Measurements from ENCODE around the gene PRM2.

The PRM2 gene

GRCh38 chr16:11256661-11257130 lies 19.6 kb downstream of the PRM2 start (continued):
- TF ChIP-seq ZFP41 (tag by site-specific recombination; IDR thresholded peaks at IDR 0.05; ENCODE audit: borderline replicate concordance) (no peak), ZBTB20 (tag by site-specific recombination; IDR thresholded peaks at IDR 0.05) (peak; percentile 22; the same call in 1 of the 2 replicates), ZNF394 (tag by site-specific recombination; IDR thresholded peaks at IDR 0.05; ENCODE audit: borderline replicate concordance) (no peak; the same call in 1 of the 2 replicates), ZNF555 (tag by site-specific recombination; conservative IDR thresholded peaks at IDR 0.05) (no peak), ZNF248 (tag by site-specific recombination; IDR thresholded peaks at IDR 0.05) (no peak), SP7 (tag by site-specific recombination; IDR thresholded peaks at IDR 0.05) (no peak), ZNF335 (tag by site-specific recombination; conservative IDR thresholded peaks at IDR 0.05) (peak; percentile 95), EGR2 (tag by site-specific recombination; IDR thresholded peaks at IDR 0.05; ENCODE audit: low read depth) (no peak), ZFHX2 (tag by site-specific recombination; conservative IDR thresholded peaks at IDR 0.05) (no peak), ZBTB7A (tag by site-specific recombination; IDR thresholded peaks at IDR 0.05; ENCODE audit: low read depth) (no peak), ZFP37 (tag by site-specific recombination; IDR thresholded peaks at IDR 0.05) (no peak), ZNF768 (tag by site-specific recombination; IDR thresholded peaks at IDR 0.05) (no peak), ZNF623 (tag by site-specific recombination; IDR thresholded peaks at IDR 0.05) (no peak), PRDM10 (tag by site-specific recombination; IDR thresholded peaks at IDR 0.05) (0 out of 2 replicates have a peak, but pooled peaks have one; percentile 23), ZNF600 (tag by site-specific recombination; IDR thresholded peaks at IDR 0.05) (no peak), HOXC10 (CRISPR knock-in tag; IDR thresholded peaks at IDR 0.05) (no peak), ZNF529 (tag by site-specific recombination; IDR thresholded peaks at IDR 0.05; ENCODE audit: insufficient replicate concordance) (no peak), ZNF10 (tag by site-specific recombination; IDR thresholded peaks at IDR 0.05) (no peak), ZBTB8A (tag by site-specific recombination; IDR thresholded peaks at IDR 0.05) (no peak), ZNF324 (tag by site-specific recombination; IDR thresholded peaks at IDR 0.05) (no peak), BCL6B (tag by site-specific recombination; IDR thresholded peaks at IDR 0.05) (no peak), ZNF175 (tag by site-specific recombination; IDR thresholded peaks at IDR 0.05) (no peak), ZNF658 (tag by site-specific recombination; IDR thresholded peaks at IDR 0.05) (no peak), ZNF341 (tag by site-specific recombination; IDR thresholded peaks at IDR 0.05; ENCODE audit: low read depth) (peak; percentile 48; the same call in 1 of the 2 replicates), ZIC2 (tag by site-specific recombination; IDR thresholded peaks at IDR 0.05) (peak; percentile 60; the same call in 1 of the 2 replicates), GLIS2 (tag by site-specific recombination; IDR thresholded peaks at IDR 0.05) (peak; percentile 54; the same call in 1 of the 2 replicates), ZBTB10 (tag by site-specific recombination; IDR thresholded peaks at IDR 0.05) (no peak), ZNF416 (tag by site-specific recombination; IDR thresholded peaks at IDR 0.05) (no peak), ZNF513 (tag by site-specific recombination; IDR thresholded peaks at IDR 0.05) (no peak), ZBTB26 (tag by site-specific recombination; optimal IDR thresholded peaks at IDR 0.05) (peak; percentile 7)

Measured in HEK293 (cell line).